Testis (tissue), 2 donors: ENCODE results near the gene SMIM13.

Experiments
- POLR2A ChIP-seq: fragments of 450-650 bp; IDR thresholded peaks from one replicate; pipeline ENCODE4 v1.6.1; 2017; ENCODE audit warnings: antibody characterized with exemption, mild to moderate bottlenecking, moderate library complexity
- TF ChIP-seq, protein P1 (sequence below), 3 experiments: fragments of 450-650 bp in 2 of 3; fragments of 200-600 bp in 1 of 3; sonication (generic) in 1 of 3; IDR thresholded peaks; one replicate each; pipeline ENCODE4 v1.5.1; 2016 to 2019; ENCODE audit warnings: antibody characterized with exemption in 3 of 3, mild to moderate bottlenecking in 2 of 3, moderate library complexity in 1 of 3

- TF ChIP-seq, protein P1, sequence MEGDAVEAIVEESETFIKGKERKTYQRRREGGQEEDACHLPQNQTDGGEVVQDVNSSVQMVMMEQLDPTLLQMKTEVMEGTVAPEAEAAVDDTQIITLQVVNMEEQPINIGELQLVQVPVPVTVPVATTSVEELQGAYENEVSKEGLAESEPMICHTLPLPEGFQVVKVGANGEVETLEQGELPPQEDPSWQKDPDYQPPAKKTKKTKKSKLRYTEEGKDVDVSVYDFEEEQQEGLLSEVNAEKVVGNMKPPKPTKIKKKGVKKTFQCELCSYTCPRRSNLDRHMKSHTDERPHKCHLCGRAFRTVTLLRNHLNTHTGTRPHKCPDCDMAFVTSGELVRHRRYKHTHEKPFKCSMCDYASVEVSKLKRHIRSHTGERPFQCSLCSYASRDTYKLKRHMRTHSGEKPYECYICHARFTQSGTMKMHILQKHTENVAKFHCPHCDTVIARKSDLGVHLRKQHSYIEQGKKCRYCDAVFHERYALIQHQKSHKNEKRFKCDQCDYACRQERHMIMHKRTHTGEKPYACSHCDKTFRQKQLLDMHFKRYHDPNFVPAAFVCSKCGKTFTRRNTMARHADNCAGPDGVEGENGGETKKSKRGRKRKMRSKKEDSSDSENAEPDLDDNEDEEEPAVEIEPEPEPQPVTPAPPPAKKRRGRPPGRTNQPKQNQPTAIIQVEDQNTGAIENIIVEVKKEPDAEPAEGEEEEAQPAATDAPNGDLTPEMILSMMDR (IDR thresholded peaks at IDR 0.05), result no peak
- TF ChIP-seq POLR2A, result no peak
Measured at GRCh38 chr6:11110921-11111768, 17.5 kb downstream of the SMIM13 start, which contains the start of gene ERVFRD-1.
